Body of pancreas (tissue), 4 donors: ENCODE results near the gene USPL1.

Experiments used
- POLR2A ChIP-seq, 3 donors: fragments of 450-650 bp; IDR thresholded peaks; one replicate each; pipeline ENCODE4 v1.6.1; 2016; ENCODE audit warnings: antibody characterized with exemption in 3 of 3, mild to moderate bottlenecking in 2 of 3
- TF ChIP-seq, protein P1 (sequence below), 7 experiments: fragments of 450-650 bp in 4 of 7; fragments of 200-600 bp in 3 of 7; sonication (generic) in 3 of 7; IDR thresholded peaks; one replicate each; pipeline ENCODE4 v1.5.1; 2016 to 2019; ENCODE audit warnings: antibody characterized with exemption in 7 of 7

DNA sequence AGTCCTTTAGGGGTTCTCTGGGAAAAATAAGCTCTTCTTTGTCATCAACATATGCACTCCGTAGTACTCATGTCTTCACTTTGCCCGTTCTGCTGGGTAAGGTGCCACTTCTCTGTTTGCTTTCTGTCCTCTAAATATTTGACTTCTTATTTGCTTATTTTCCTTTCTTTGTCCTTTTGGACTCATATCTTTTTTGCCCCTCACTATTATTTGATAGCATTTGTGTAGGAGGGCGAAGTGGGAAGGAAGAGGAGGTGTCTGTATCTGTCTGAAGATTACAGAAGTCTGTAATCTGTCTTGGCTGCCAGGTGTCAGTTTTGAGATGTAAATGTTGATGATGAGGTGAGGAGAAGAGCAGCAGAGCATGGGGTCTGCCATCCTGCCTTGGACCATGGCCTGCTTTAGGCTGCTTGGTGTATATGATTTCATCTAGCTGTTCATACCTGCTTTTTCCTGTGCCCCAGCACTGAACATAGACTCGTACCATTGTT is 30.8 kb downstream of the USPL1 start:
- TF ChIP-seq, protein P1, sequence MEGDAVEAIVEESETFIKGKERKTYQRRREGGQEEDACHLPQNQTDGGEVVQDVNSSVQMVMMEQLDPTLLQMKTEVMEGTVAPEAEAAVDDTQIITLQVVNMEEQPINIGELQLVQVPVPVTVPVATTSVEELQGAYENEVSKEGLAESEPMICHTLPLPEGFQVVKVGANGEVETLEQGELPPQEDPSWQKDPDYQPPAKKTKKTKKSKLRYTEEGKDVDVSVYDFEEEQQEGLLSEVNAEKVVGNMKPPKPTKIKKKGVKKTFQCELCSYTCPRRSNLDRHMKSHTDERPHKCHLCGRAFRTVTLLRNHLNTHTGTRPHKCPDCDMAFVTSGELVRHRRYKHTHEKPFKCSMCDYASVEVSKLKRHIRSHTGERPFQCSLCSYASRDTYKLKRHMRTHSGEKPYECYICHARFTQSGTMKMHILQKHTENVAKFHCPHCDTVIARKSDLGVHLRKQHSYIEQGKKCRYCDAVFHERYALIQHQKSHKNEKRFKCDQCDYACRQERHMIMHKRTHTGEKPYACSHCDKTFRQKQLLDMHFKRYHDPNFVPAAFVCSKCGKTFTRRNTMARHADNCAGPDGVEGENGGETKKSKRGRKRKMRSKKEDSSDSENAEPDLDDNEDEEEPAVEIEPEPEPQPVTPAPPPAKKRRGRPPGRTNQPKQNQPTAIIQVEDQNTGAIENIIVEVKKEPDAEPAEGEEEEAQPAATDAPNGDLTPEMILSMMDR (IDR thresholded peaks at IDR 0.05): no peak
- no peak for TF ChIP-seq POLR2A (IDR thresholded peaks at IDR 0.05)
